Measurements from ENCODE around the gene CTRL. TPM values are rescaled to one million over a fixed set of nuclear protein-coding genes. Genes with fewer than 3 reads are reported as not detected.
"Not testable (repeated sequence)": the region's sequence is repeated elsewhere in the genome, so short reads cannot be mapped to it uniquely, and the experiment has no call there.

The CTRL gene
- total RNA-seq, 3 donors from 2014 or later (not counting 1 experiment from before 2014, with no cell fraction given): 14.3 to 17.2 (median 15.0) TPM

GRCh38 chr16:67940446-67941089 is 8.9 kb upstream of the CTRL start:
- Histone ChIP-seq H3K9me3 (ENCODE audit: control insufficient read depth, insufficient read depth, low read length) (no peaks in the 10 kb centered on the region), H3K27ac (ENCODE audit: low read length) (no peak overlapping the region), H3K4me3 (ENCODE audit: low read length) (no peak overlapping the region), H3K4me1 (ENCODE audit: control insufficient read depth, insufficient read depth, low read length) (peaks cover 43% of the 10 kb centered on the region), H3K27me3 (ENCODE audit: control insufficient read depth, insufficient read depth, low read length) (no peaks in the 10 kb centered on the region), H3K36me3 (ENCODE audit: control insufficient read depth, insufficient read depth, low read length) (peaks cover 11% of the 10 kb centered on the region)
- ATAC-seq (no peak), DNase-seq (no peak)
- H3K27ac Mint-ChIP-seq: peak overlapping the region; percentile 56 to 84
- H3K4me3 Mint-ChIP-seq: no peak overlapping the region
- no peak for TF ChIP-seq CTCF (IDR thresholded peaks at IDR 0.05)
- peaks cover 30 to 38% of the 10 kb centered on the region in 2 donors for H3K4me1 Mint-ChIP-seq
- H3K27me3 Mint-ChIP-seq (ENCODE audit: low read depth in 2 of 2): no peaks in the 10 kb centered on the region
- H3K9me3 Mint-ChIP-seq: no peaks in the 10 kb centered on the region
- intact Hi-C loops (cut with micrococcal nuclease): no loop called here
- no peaks in the 10 kb centered on the region for H3K36me3 Mint-ChIP-seq
- 99% methylated on average over 5 of the region's 5 CpGs for WGBS (ENCODE audit: insufficient coverage)

- no peak for TF ChIP-seq CTCF (IDR thresholded peaks at IDR 0.05)
- no peaks in the 10 kb centered on the region for H3K27me3 Mint-ChIP-seq (ENCODE audit: low read depth in 2 of 2)
- DNase-seq (peak in 1 of 2 donors; percentile 67), ATAC-seq (no peak)
- H3K9me3 Mint-ChIP-seq: no peaks in the 10 kb centered on the region
- intact Hi-C loops (cut with micrococcal nuclease): loop anchor here (5.0 kb wide), 3 partner anchors 97 to 457 kb away; partner anchors contain the start of genes AGRP, ATP6V0D1, RANBP10 and THAP11
- H3K4me1 Mint-ChIP-seq: peaks cover 38 to 46% of the 10 kb centered on the region in 2 donors
- no peaks in the 10 kb centered on the region for H3K36me3 Mint-ChIP-seq
- peak overlapping the region; percentile 56 to 84 for H3K27ac Mint-ChIP-seq
- H3K36me3 ChIP-seq (ENCODE audit: control insufficient read depth, insufficient read depth, low read length): peaks cover 10% of the 10 kb centered on the region
- H3K27ac ChIP-seq (ENCODE audit: low read length): peak overlapping the region; percentile 40
- 49% methylated on average over 33 of the region's 33 CpGs for WGBS (ENCODE audit: insufficient coverage)
- H3K4me1 ChIP-seq (ENCODE audit: control insufficient read depth, insufficient read depth, low read length): peaks cover 51% of the 10 kb centered on the region
- H3K4me3 ChIP-seq (ENCODE audit: low read length): no peak overlapping the region
- no peaks in the 10 kb centered on the region for H3K27me3 ChIP-seq (ENCODE audit: control insufficient read depth, insufficient read depth, low read length)
- H3K9me3 ChIP-seq (ENCODE audit: control insufficient read depth, insufficient read depth, low read length): no peaks in the 10 kb centered on the region
- H3K4me3 Mint-ChIP-seq: no peak overlapping the region
Observed at GRCh38 chr16:67939507-67940445, 8.1 kb upstream of the CTRL start.

- Histone ChIP-seq H3K36me3 (ENCODE audit: control insufficient read depth, insufficient read depth, low read length) (peaks cover 26% of the 10 kb centered on the region), H3K4me1 (ENCODE audit: control insufficient read depth, insufficient read depth, low read length) (peaks cover 61% of the 10 kb centered on the region), H3K27ac (ENCODE audit: low read length) (peak overlapping the region; percentile 73)
- Mint-ChIP-seq H3K27ac (peak overlapping the region; percentile 98), H3K4me1 (peaks cover 46 to 58% of the 10 kb centered on the region in 2 donors)
- not testable (repeated sequence) for H3K9me3 Mint-ChIP-seq; H3K9me3 ChIP-seq (ENCODE audit: control insufficient read depth, insufficient read depth, low read length); H3K27me3 Mint-ChIP-seq (ENCODE audit: low read depth in 2 of 2); H3K27me3 ChIP-seq (ENCODE audit: control insufficient read depth, insufficient read depth, low read length); DNase-seq; H3K36me3 Mint-ChIP-seq; ATAC-seq; H3K4me3 ChIP-seq (ENCODE audit: low read length); H3K4me3 Mint-ChIP-seq
- intact Hi-C loops (cut with micrococcal nuclease): loop anchor here (2.0 to 5.0 kb wide), 4 partner anchors 45 to 455 kb away; partner anchors contain the start of genes AGRP, ATP6V0D1, PSKH1 and RANBP10
- WGBS (ENCODE audit: insufficient coverage): 97% methylated on average over 5 of the region's 5 CpGs
Observed at GRCh38 chr16:67937713-67938112, 6.1 kb upstream of the CTRL start.

Data from natural killer cell (primary cell).